ENCODE results near the gene UBALD1. TPM values are rescaled to one million over a fixed set of nuclear protein-coding genes. Genes with fewer than 3 reads are reported as not detected.
"Not testable (repeated sequence)": the region's sequence is repeated elsewhere in the genome, so short reads cannot be mapped to it uniquely, and the experiment has no call there.

The UBALD1 gene
- total RNA-seq, 2 donors from 2014 or later: 46.8 to 49.6 TPM

GRCh38 chr16:4651827-4652226 lies 37.1 kb upstream of the UBALD1 start:
- Mint-ChIP-seq H3K36me3 (ENCODE audit: low read depth) (peaks cover 46% of the 10 kb centered on the region), H3K4me3 (no peak overlapping the region), H3K4me1 (peaks cover 16% of the 10 kb centered on the region), H3K9me3 (no peaks in the 10 kb centered on the region), H3K27ac (no peak overlapping the region), H3K27me3 (ENCODE audit: insufficient read depth) (no peaks in the 10 kb centered on the region)
- H3K4me3 ChIP-seq (ENCODE audit: low read length): no peak overlapping the region
- H3K27ac ChIP-seq (ENCODE audit: low read depth, low read length): no peak overlapping the region
- H3K36me3 ChIP-seq (ENCODE audit: control insufficient read depth, insufficient read depth, low read length): peaks cover 14% of the 10 kb centered on the region
- TF ChIP-seq CTCF (conservative IDR thresholded peaks at IDR 0.05): no peak
- no peaks in the 10 kb centered on the region for H3K9me3 ChIP-seq (ENCODE audit: control insufficient read depth, low read length)
- 95 to 97% methylated on average over 7 to 13 of the region's 13 CpGs for WGBS, 2 experiments (ENCODE audit: insufficient coverage in 1 of 2, insufficient read length in 1 of 2)
- no peaks in the 10 kb centered on the region for H3K27me3 ChIP-seq (ENCODE audit: control insufficient read depth, insufficient read depth, low read length, poor library complexity, severe bottlenecking)
- H3K9ac ChIP-seq (ENCODE audit: extremely low read depth, low read length, poor library complexity, severe bottlenecking): no peak overlapping the region
- H3K4me1 ChIP-seq (ENCODE audit: control insufficient read depth, insufficient read depth, low read length): peaks cover 3% of the 10 kb centered on the region
- no peak for DNase-seq

- WGBS, 2 experiments (ENCODE audit: insufficient coverage in 1 of 2, insufficient read length in 1 of 2): 88 to 91% methylated on average over 11 to 15 of the region's 15 CpGs
- not testable (repeated sequence) for H3K4me3 ChIP-seq (ENCODE audit: low read length); H3K9me3 ChIP-seq (ENCODE audit: control insufficient read depth, low read length); H3K27me3 ChIP-seq (ENCODE audit: control insufficient read depth, insufficient read depth, low read length, poor library complexity, severe bottlenecking); H3K4me1 ChIP-seq (ENCODE audit: control insufficient read depth, insufficient read depth, low read length); H3K36me3 ChIP-seq (ENCODE audit: control insufficient read depth, insufficient read depth, low read length); H3K9me3 Mint-ChIP-seq; H3K27ac ChIP-seq (ENCODE audit: low read depth, low read length); H3K27me3 Mint-ChIP-seq (ENCODE audit: insufficient read depth); H3K4me3 Mint-ChIP-seq; H3K9ac ChIP-seq (ENCODE audit: extremely low read depth, low read length, poor library complexity, severe bottlenecking)
- peak; percentile 94 for DNase-seq
- Mint-ChIP-seq H3K27ac (peak overlapping the region; percentile 88), H3K4me1 (peaks cover 16% of the 10 kb centered on the region), H3K36me3 (ENCODE audit: low read depth) (peaks cover 39% of the 10 kb centered on the region)
- peak; percentile 94 for TF ChIP-seq CTCF (conservative IDR thresholded peaks at IDR 0.05)
Observed at GRCh38 chr16:4650443-4651074, 35.9 kb upstream of the UBALD1 start.

GRCh38 chr16:4649744-4650442 lies 35.2 kb upstream of the UBALD1 start:
- Histone ChIP-seq H3K4me3 (ENCODE audit: low read length) (no peak overlapping the region), H3K4me1 (ENCODE audit: control insufficient read depth, insufficient read depth, low read length) (peaks cover 3% of the 10 kb centered on the region), H3K9me3 (ENCODE audit: control insufficient read depth, low read length) (no peaks in the 10 kb centered on the region), H3K36me3 (ENCODE audit: control insufficient read depth, insufficient read depth, low read length) (peaks cover 8% of the 10 kb centered on the region), H3K27ac (ENCODE audit: low read depth, low read length) (no peak overlapping the region), H3K27me3 (ENCODE audit: control insufficient read depth, insufficient read depth, low read length, poor library complexity, severe bottlenecking) (no peaks in the 10 kb centered on the region), H3K9ac (ENCODE audit: extremely low read depth, low read length, poor library complexity, severe bottlenecking) (no peak overlapping the region)
- no peaks in the 10 kb centered on the region for H3K27me3 Mint-ChIP-seq (ENCODE audit: insufficient read depth)
- H3K4me1 Mint-ChIP-seq: peaks cover 16% of the 10 kb centered on the region
- H3K27ac Mint-ChIP-seq: peak overlapping the region; percentile 44
- H3K36me3 Mint-ChIP-seq (ENCODE audit: low read depth): peaks cover 35% of the 10 kb centered on the region
- no peak overlapping the region for H3K4me3 Mint-ChIP-seq
- no peak for TF ChIP-seq CTCF (conservative IDR thresholded peaks at IDR 0.05)
- WGBS, 2 experiments (ENCODE audit: insufficient coverage in 1 of 2, insufficient read length in 1 of 2): 93 to 98% methylated on average over 20 to 25 of the region's 25 CpGs
- no peak for DNase-seq
- H3K9me3 Mint-ChIP-seq: no peaks in the 10 kb centered on the region

All from endodermal cell (in vitro differentiated cells).